D721Med (cell line): ENCODE results near the gene HSPA9.

Source experiments
- DNase-seq: peaks from one replicate; pipeline ENCODE4 v3.0.0; 2011; ENCODE audit warnings: low spot score; ENCODE audit not compliant: insufficient read length
- FAIRE-seq: peaks from 2 replicates; lab custom pipeline; 2011; peaks lifted over from hg19 to GRCh38; lab: Jason Lieb, UNC
- TF ChIP-seq, protein P1 (sequence below): IDR thresholded peaks from 2 replicates; pipeline ENCODE4 v1.5.1; 2012; ENCODE audit warnings: mild to moderate bottlenecking, control low read depth; ENCODE audit not compliant: insufficient read depth; ENCODE audit errors: missing control alignments

The HSPA9 gene

DNA sequence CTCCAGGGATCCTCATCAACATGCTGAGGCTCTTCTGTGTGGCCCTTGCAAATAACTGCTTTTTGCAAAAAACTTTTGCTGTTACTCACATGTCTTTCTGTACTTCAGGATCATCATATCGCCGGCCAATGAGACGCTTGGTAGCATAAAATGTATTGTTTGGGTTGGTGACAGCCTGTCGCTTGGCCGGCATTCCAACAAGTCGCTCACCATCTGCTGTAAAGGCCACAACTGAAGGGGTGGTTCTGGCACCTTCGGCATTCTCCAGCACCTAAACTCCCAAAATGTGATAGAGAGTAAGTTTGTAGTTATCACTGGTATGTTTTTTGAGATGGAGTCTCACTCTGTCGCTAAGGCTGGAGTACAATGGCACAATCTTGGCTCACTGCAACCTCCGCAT is 4.3 kb downstream of the HSPA9 start:
- FAIRE-seq (no peak), DNase-seq (no peak)
- TF ChIP-seq, protein P1, sequence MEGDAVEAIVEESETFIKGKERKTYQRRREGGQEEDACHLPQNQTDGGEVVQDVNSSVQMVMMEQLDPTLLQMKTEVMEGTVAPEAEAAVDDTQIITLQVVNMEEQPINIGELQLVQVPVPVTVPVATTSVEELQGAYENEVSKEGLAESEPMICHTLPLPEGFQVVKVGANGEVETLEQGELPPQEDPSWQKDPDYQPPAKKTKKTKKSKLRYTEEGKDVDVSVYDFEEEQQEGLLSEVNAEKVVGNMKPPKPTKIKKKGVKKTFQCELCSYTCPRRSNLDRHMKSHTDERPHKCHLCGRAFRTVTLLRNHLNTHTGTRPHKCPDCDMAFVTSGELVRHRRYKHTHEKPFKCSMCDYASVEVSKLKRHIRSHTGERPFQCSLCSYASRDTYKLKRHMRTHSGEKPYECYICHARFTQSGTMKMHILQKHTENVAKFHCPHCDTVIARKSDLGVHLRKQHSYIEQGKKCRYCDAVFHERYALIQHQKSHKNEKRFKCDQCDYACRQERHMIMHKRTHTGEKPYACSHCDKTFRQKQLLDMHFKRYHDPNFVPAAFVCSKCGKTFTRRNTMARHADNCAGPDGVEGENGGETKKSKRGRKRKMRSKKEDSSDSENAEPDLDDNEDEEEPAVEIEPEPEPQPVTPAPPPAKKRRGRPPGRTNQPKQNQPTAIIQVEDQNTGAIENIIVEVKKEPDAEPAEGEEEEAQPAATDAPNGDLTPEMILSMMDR, result no peak

DNA sequence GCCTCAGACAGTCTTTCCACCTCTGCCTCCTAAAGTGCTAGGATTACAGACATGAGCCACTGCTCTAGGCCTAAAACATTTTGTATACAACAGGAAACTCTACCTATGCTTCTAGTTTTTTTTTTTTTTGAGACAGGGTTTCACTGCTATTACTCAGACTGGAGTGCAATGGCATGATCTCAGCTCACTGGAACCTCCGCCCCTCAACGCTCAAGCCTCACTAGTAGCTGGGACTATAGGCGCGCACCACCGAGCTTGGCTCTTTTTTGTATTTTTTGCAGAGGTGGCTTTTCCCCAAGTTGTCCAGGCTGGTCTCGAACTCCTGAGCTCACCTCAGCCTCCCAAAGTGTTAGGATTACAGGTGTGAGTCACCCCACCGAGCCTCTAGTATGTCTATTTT is 5.4 kb downstream of the HSPA9 start:
- no peak for FAIRE-seq
- TF ChIP-seq, protein P1, result no peak
- DNase-seq, result no peak

DNA sequence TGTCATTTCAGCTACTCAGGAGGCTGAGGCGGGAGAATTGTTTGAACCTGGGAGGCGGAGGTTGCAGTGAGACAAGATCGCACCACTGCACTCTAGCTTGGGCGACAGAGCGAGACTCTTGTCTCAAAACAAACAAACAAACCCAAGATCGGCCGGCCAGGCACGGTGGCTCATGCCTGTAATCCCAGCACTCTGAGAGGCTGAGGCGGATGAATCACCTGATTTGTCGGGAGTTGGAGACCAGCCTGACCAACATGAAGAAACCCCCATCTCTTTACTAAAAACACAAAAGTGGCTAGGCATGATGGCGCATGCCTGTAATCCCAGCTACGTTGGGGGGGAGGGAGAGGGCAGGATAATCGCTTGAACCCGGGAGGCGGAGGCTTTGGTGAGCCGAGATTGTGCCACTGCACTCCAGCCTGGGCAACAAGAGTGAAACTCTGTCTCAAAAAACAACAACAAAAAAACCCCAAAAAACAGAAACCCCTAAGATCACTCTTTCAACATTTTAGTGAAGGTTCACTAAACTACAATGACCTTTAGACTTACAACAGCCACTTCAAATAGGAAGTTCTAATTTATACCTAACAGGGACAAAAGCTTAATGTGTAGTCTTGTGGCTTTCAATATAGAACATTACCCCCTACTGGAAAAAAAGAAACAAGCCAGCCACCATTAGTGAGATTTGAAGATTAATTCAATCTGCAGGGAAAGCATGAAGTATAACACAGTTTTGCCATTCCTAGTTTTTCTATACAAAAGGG is 7.0 kb downstream of the HSPA9 start:
- no peak for FAIRE-seq

DNA sequence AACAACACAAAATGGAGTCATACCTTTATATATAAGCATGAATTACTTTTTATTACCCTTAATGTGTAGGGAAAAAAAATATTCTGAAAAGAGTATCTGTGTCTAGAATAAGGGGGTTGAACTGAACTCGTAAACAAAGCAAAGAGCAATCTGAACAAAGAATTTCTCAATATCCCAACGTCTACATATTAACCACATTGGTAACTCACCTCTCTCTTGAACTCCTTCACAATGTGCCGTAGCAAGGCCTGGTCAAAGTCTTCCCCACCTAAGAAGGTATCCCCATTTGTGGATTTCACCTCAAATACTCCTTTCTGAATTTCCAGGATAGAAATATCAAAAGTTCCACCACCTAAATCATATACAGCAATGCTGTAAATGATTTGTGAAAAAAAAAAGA is 8.4 kb downstream of the HSPA9 start:
- FAIRE-seq (no peak), DNase-seq (no peak)
- TF ChIP-seq, protein P1, result no peak

More for the DNA sequence above, 7.0 kb downstream of the HSPA9 start:
- TF ChIP-seq, protein P1, result no peak
- DNase-seq, result no peak

DNA sequence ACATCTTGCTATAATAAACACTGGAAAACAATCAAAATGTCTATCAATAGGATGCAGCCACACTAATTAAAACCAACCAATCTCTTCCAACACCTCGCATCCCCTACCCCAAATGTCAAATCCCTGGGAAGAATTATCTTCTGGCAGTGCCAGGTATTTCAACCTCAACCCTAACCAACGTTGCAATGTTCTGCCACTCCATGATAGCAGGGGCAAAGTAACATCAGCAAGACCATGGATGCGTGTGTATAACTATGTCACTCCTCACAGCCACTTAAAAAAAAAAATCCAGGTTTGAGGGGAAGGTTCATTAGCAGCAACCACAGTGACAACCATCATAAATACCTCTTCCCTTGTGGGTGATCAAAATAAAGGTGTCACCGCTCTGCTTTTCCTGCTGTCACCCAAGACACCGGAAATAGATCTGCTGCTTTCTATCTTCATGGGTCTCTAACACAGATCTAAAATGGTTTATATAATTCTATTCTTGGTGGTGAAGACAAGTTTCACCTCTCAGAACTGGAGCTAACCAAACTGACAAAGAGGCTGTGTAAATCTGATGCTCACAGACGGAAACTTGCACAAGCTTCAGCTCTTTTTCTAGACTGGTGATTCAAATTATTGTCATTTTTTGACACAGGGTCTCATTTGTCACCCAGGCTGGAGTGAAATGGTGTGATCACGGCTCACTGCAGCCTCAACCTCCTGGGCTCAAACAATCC is 9.9 kb downstream of the HSPA9 start:
- no peak for FAIRE-seq
- TF ChIP-seq, protein P1, result no peak
- no peak for DNase-seq

DNA sequence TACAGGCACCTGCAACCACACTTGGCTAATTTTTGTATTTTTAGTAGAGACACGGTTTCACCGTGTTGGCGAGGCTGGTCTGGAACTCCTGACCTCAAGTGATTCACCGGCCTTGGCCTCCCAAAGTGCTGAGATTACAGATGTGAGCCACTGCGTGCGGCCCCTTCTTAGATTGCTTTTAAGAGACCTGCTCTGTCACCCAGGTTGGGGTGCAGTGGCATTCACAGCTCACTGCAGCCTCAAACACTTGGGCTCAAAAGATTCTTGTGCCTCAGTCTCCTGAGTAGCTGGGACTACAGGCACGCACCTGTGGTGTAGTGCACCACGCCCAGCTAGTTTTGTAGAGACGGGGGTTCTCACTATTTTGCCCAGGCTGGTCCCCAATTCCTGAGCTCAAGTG is 11.0 kb downstream of the HSPA9 start:
- TF ChIP-seq, protein P1, result no peak
- FAIRE-seq (no peak), DNase-seq (no peak)
